Measurements from ENCODE around the gene KCNH4. TPM values are rescaled to one million over a fixed set of nuclear protein-coding genes. Genes with fewer than 3 reads are reported as not detected.

The KCNH4 gene
- total and polyA plus RNA-seq, 2 of the 13 experiments (the other 11 are each of a cell fraction or from before 2014, with no cell fraction given), result 0.01 to 0.09 TPM

DNA sequence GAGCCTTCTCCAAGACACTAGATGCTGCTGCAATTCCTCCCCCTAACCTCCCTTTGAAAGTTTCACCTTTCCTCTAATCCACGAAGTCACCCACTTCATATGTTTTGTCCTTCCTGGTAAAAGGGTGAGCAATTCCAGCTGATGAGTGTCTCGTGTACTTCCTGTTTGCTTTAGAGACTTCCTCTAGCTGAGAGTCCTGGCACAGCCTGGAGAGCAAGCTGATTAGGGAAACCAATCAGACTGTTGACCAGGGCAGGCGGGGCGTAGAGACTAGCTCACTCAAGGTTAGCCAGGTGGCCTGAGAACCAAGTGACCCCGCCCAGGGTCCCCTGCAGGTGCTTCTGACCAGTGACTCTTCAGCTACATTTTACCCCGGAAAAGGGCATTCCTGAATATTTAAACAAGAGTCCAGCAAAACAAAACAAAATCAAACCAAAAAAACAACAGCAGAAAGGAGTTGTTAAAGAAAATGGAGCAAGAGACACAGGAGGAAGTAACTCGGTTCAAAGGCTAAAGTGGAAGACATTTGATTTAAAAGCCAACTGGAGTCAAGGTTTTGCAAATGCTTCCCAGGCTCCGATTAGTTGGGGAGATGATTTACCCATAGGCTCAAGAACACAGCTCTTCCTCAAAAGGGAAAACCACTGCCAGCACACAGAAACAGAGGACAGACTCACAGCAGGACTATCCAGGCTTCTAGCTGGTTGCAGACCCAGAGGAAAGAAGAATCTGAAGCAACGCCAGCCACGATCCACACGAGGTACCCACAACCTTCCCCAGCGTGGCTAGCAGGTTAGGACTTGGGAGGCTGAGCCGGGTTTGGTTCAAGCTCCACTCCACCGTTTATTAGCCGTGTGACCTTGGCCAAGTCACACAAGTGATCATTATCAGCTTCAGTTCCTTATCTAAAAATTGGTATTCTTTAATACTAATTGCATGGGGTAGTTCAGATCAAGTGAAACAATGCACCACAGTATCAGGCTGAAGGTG, 45.0 kb downstream of the KCNH4 start (continued):
- TF ChIP-seq ZNF609 (CRISPR knock-in tag; IDR thresholded peaks at IDR 0.05; ENCODE audit: borderline replicate concordance) (peak; percentile 52; the same call in 1 of the 2 replicates), ZNF691 (CRISPR knock-in tag; IDR thresholded peaks at IDR 0.05; ENCODE audit: borderline replicate concordance, low read depth) (0 out of 2 replicates have a peak, but pooled peaks have one; percentile 36), WIZ (CRISPR knock-in tag; IDR thresholded peaks at IDR 0.05) (no peak), ZSCAN21 (CRISPR knock-in tag; IDR thresholded peaks at IDR 0.05; ENCODE audit: borderline replicate concordance) (no peak), ZNF180 (CRISPR knock-in tag; IDR thresholded peaks at IDR 0.05; ENCODE audit: borderline replicate concordance, low read depth) (no peak), GTF3A (CRISPR knock-in tag; conservative IDR thresholded peaks at IDR 0.05) (no peak), ZNF724P (CRISPR knock-in tag; IDR thresholded peaks at IDR 0.05; ENCODE audit: borderline replicate concordance) (no peak), TFDP1 (CRISPR knock-in tag; IDR thresholded peaks at IDR 0.05; ENCODE audit: borderline replicate concordance) (peak; percentile 48; the same call in 1 of the 2 replicates), ZMYM2 (CRISPR knock-in tag; IDR thresholded peaks at IDR 0.05) (no peak)
- TF ChIP-seq, protein P1, sequence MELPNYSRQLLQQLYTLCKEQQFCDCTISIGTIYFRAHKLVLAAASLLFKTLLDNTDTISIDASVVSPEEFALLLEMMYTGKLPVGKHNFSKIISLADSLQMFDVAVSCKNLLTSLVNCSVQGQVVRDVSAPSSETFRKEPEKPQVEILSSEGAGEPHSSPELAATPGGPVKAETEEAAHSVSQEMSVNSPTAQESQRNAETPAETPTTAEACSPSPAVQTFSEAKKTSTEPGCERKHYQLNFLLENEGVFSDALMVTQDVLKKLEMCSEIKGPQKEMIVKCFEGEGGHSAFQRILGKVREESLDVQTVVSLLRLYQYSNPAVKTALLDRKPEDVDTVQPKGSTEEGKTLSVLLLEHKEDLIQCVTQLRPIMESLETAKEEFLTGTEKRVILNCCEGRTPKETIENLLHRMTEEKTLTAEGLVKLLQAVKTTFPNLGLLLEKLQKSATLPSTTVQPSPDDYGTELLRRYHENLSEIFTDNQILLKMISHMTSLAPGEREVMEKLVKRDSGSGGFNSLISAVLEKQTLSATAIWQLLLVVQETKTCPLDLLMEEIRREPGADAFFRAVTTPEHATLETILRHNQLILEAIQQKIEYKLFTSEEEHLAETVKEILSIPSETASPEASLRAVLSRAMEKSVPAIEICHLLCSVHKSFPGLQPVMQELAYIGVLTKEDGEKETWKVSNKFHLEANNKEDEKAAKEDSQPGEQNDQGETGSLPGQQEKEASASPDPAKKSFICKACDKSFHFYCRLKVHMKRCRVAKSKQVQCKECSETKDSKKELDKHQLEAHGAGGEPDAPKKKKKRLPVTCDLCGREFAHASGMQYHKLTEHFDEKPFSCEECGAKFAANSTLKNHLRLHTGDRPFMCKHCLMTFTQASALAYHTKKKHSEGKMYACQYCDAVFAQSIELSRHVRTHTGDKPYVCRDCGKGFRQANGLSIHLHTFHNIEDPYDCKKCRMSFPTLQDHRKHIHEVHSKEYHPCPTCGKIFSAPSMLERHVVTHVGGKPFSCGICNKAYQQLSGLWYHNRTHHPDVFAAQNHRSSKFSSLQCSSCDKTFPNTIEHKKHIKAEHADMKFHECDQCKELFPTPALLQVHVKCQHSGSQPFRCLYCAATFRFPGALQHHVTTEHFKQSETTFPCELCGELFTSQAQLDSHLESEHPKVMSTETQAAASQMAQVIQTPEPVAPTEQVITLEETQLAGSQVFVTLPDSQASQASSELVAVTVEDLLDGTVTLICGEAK (IDR thresholded peaks at IDR 0.05), result no peak
- TF ChIP-seq, protein P1 (CRISPR knock-in tag; IDR thresholded peaks at IDR 0.05), result no peak

Measured in HepG2 (cell line).